Loucy (cell line): Measurements from ENCODE around the gene YIPF2.

Experiments used
- H2AFZ ChIP-seq: fragments of 200-600 bp; sonication (generic); 2 replicates; pipeline ENCODE4 v1.6.0; 2016; ENCODE audit warnings: antibody characterized with exemption, mild to moderate bottlenecking, low read length, moderate library complexity
- H3F3A ChIP-seq: fragments of 200-600 bp; 2 replicates; pipeline ENCODE4 v1.6.0; 2016; ENCODE audit warnings: antibody characterized with exemption, low read depth, mild to moderate bottlenecking
- H3K27me3 ChIP-seq: fragments of 200-600 bp; sonication (generic); 2 replicates; pipeline ENCODE4 v1.6.1; 2014; ENCODE audit warnings: low read length, mild to moderate bottlenecking; ENCODE audit not compliant: insufficient read depth, poor library complexity, severe bottlenecking
- H3K36me3 ChIP-seq: fragments of 200-600 bp; sonication (generic); 2 replicates; pipeline ENCODE4 v1.6.1; 2016; ENCODE audit warnings: low read length; ENCODE audit not compliant: insufficient read depth
- H3K4me1 ChIP-seq: fragments of 200-600 bp; sonication (generic); 2 replicates; pipeline ENCODE4 v1.5.1; 2014; ENCODE audit warnings: low read length, mild to moderate bottlenecking; ENCODE audit not compliant: insufficient read depth, poor library complexity, severe bottlenecking
- H3K4me2 ChIP-seq: fragments of 200-600 bp; sonication (generic); 2 replicates; pipeline ENCODE4 v1.6.0; 2014; ENCODE audit warnings: antibody characterized with exemption, low read length, low read depth, mild to moderate bottlenecking; ENCODE audit not compliant: poor library complexity, severe bottlenecking
- H3K4me3 ChIP-seq: fragments of 200-600 bp; sonication (generic); 2 replicates; pipeline ENCODE4 v1.5.1; 2014; ENCODE audit warnings: low read length, mild to moderate bottlenecking, mixed read lengths; ENCODE audit not compliant: poor library complexity, severe bottlenecking
- H3K79me2 ChIP-seq: fragments of 200-600 bp; sonication (generic); 2 replicates; pipeline ENCODE4 v1.6.1; 2014; ENCODE audit warnings: low read length; ENCODE audit not compliant: insufficient read depth
- H3K9ac ChIP-seq: fragments of 200-600 bp; sonication (generic); 2 replicates; pipeline ENCODE4 v1.6.0; 2014; ENCODE audit warnings: mild to moderate bottlenecking, low read depth, low read length, moderate library complexity; ENCODE audit not compliant: poor library complexity, severe bottlenecking
- H3K9me2 ChIP-seq: fragments of 200-600 bp; sonication (generic); replicated peaks from 2 replicates; pipeline ENCODE4 v1.6.1; 2016; ENCODE audit warnings: low read depth, low read length, mixed read lengths
- H3K9me3 ChIP-seq: fragments of 200-600 bp; sonication (generic); 2 replicates; pipeline ENCODE4 v1.6.1; 2014; ENCODE audit warnings: mild to moderate bottlenecking, antibody characterized with exemption, low read length, low read depth; ENCODE audit not compliant: insufficient read depth
- H4K20me1 ChIP-seq: fragments of 200-600 bp; sonication (generic); 2 replicates; pipeline ENCODE4 v1.6.0; 2014; ENCODE audit warnings: antibody characterized with exemption, low read length, mild to moderate bottlenecking; ENCODE audit not compliant: insufficient read depth, poor library complexity, severe bottlenecking
- EZH2phosphoT487 ChIP-seq: fragments of 200-600 bp; IDR thresholded peaks from 2 replicates; pipeline ENCODE4 v1.6.1; 2018; ENCODE audit warnings: antibody characterized with exemption, mild to moderate bottlenecking, moderate library complexity, borderline replicate concordance
- TF ChIP-seq, protein P1 (sequence below): fragments of 200-600 bp; sonication (generic); conservative IDR thresholded peaks from 2 replicates; pipeline ENCODE4 v1.5.1; 2014; ENCODE audit warnings: mild to moderate bottlenecking, antibody characterized with exemption, low read length

Gene YIPF2

DNA sequence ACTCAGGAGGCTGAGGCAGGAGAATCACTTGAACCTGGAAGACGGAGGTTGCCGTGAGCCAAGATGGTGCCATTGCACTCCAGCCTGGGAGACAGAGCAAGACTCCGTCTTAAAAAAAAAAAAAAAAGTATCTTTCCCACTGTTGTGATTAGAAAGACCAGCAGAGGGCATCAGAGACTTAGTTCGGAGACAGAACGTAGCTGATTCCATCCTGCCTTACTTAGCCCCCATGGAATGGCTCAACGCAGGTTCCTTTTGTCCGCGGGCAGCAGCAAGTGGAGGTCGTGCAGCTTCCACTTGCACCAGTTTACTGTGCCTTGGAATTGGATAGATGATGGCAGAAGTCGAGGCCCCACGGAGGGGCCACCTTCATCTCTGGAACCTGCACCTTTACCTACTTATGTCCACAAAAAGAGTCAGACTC, 8.2 kb upstream of the YIPF2 start:
- no peaks in the 10 kb centered on the region for H4K20me1 ChIP-seq
- no peak for TF ChIP-seq EZH2phosphoT487
- TF ChIP-seq, protein P1, sequence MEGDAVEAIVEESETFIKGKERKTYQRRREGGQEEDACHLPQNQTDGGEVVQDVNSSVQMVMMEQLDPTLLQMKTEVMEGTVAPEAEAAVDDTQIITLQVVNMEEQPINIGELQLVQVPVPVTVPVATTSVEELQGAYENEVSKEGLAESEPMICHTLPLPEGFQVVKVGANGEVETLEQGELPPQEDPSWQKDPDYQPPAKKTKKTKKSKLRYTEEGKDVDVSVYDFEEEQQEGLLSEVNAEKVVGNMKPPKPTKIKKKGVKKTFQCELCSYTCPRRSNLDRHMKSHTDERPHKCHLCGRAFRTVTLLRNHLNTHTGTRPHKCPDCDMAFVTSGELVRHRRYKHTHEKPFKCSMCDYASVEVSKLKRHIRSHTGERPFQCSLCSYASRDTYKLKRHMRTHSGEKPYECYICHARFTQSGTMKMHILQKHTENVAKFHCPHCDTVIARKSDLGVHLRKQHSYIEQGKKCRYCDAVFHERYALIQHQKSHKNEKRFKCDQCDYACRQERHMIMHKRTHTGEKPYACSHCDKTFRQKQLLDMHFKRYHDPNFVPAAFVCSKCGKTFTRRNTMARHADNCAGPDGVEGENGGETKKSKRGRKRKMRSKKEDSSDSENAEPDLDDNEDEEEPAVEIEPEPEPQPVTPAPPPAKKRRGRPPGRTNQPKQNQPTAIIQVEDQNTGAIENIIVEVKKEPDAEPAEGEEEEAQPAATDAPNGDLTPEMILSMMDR: peak; percentile 63
- no peaks in the 10 kb centered on the region for H3K36me3 ChIP-seq
- peak overlapping the region; percentile 46 for H3K4me3 ChIP-seq
- H3K4me1 ChIP-seq: peaks cover 13% of the 10 kb centered on the region
- peaks cover 10% of the 10 kb centered on the region; the same call in 1 of the 2 replicates for H3K79me2 ChIP-seq
- H3K27me3 ChIP-seq: no peaks in the 10 kb centered on the region
- no peaks in the 10 kb centered on the region for H3K9me2 ChIP-seq
- no peaks in the 10 kb centered on the region; the same call in 1 of the 2 replicates for H3F3A ChIP-seq
- H3K4me2 ChIP-seq: peak overlapping the region; percentile 35
- H3K9me3 ChIP-seq: no peaks in the 10 kb centered on the region
- peak overlapping the region; percentile 56 for H3K9ac ChIP-seq
- peak overlapping the region; percentile 91 for H2AFZ ChIP-seq

DNA sequence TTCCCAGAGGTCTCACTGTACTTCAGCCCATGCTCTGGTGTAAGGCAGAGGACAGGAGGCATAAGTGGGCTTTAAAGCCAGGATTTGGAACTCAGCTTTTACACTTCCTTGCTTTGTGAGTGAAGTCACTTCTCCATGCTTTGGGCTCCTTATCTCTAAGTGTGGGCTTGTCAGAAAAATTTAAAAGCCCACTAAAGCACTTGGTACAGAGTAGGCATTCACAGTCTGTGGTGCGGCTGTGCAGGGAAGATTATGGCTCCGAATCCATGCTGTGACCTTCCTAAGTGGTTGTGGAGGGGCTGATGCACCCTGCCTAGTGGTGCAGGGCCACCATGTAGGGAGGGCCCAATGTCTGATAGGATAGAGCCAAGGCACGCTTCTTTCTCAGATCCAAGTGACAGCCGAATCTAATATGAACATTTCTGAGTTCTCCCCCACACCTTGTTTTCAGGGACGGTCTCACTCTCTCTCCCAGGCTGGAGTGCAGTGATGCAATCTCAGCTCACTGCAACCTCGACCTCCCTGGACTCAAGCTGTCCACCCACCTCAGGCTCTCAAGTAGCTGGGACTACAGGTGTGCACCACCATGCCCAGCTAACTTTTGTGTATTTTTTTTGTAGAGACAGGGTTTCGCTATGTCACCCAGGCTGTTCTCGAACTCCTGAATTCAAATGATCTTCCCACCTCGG, 7.1 kb upstream of the YIPF2 start:
- peaks cover 17% of the 10 kb centered on the region for H3K79me2 ChIP-seq
- no peak for TF ChIP-seq EZH2phosphoT487
- TF ChIP-seq, protein P1: no peak
- H4K20me1 ChIP-seq: no peaks in the 10 kb centered on the region
- H3K4me3 ChIP-seq: no peak overlapping the region
- no peak overlapping the region for H2AFZ ChIP-seq
- no peaks in the 10 kb centered on the region for H3K9me2 ChIP-seq
- H3K4me1 ChIP-seq: peaks cover 13% of the 10 kb centered on the region
- H3K27me3 ChIP-seq: no peaks in the 10 kb centered on the region
- H3K9ac ChIP-seq: no peak overlapping the region
- no peaks in the 10 kb centered on the region for H3K9me3 ChIP-seq
- no peak overlapping the region for H3K4me2 ChIP-seq
- H3K36me3 ChIP-seq: no peaks in the 10 kb centered on the region
- H3F3A ChIP-seq: no peaks in the 10 kb centered on the region; the same call in 1 of the 2 replicates

- peaks cover 13% of the 10 kb centered on the region for H4K20me1 ChIP-seq
- H3K9me3 ChIP-seq: no peaks in the 10 kb centered on the region
- H2AFZ ChIP-seq: no peak overlapping the region
- TF ChIP-seq, protein P1: no peak
- no peak for TF ChIP-seq EZH2phosphoT487
- H3K36me3 ChIP-seq: no peaks in the 10 kb centered on the region
- H3K27me3 ChIP-seq: no peaks in the 10 kb centered on the region
- peaks cover 49% of the 10 kb centered on the region for H3K79me2 ChIP-seq
- peak overlapping the region; percentile 100 for H3K4me2 ChIP-seq
- H3F3A ChIP-seq: no peaks in the 10 kb centered on the region
- peak overlapping the region; percentile 84 for H3K4me3 ChIP-seq
- H3K9ac ChIP-seq: peak overlapping the region; percentile 79
- peaks cover 17% of the 10 kb centered on the region for H3K4me1 ChIP-seq
- H3K9me2 ChIP-seq: no peaks in the 10 kb centered on the region
Measured at GRCh38 chr19:10929402-10929794, 959 bp upstream of the YIPF2 start.
